Right ventricle myocardium inferior (tissue), 1 donor: ENCODE measurements around the gene SERPINA7. TPM values are rescaled to one million over a fixed set of nuclear protein-coding genes. Genes with fewer than 3 reads are reported as not detected.

ENCODE experiments used
- total RNA-seq: library from RNA; stranded (reverse); fragmentation: NEBNext Ultra II Directional; extraction: Animal tissue kit (Norgen Biotek cat#: 25700); gene quantifications from one replicate; pipeline ENCODE4 v1.2.1, GENCODE V29; 2021
- donor health status: DM: no; HTN: yes; CAD: no; lungs with severe emphysema.

Gene SERPINA7
- total RNA-seq, 1 donor from 2014 or later: not detected

Other genes with a start within 250 kb of the SERPINA7 start
- 2.1 TPM for gene NRK, start 216.2 kb downstream of the SERPINA7 start, total RNA-seq
- 11.5 TPM for gene PWWP3B, start 129.6 kb upstream of the SERPINA7 start, total RNA-seq